Measurements from ENCODE around the gene ZBTB25. TPM values are rescaled to one million over a fixed set of nuclear protein-coding genes. Genes with fewer than 3 reads are reported as not detected.

The ZBTB25 gene
- total RNA-seq, 4 donors from 2014 or later, result 14.9 to 26.4 (median 16.6) TPM

- H3K4me1 ChIP-seq, result peaks cover 0 to 15% (median 0%) of the 10 kb centered on the region in 4 donors
- WGBS, 2 donors, result 91 to 94% methylated on average over 6 of the region's 6 CpGs
- TF ChIP-seq POLR2A (IDR thresholded peaks at IDR 0.05), result no peak
- TF ChIP-seq EP300 (IDR thresholded peaks at IDR 0.05), result no peak
- TF ChIP-seq CTCF (IDR thresholded peaks at IDR 0.05), result no peak
- H3K9me3 ChIP-seq, result no peaks in the 10 kb centered on the region
- no peak for DNase-seq (ENCODE audit: low spot score in 2 of 2)
- H3K4me3 ChIP-seq, result no peak overlapping the region
- H3K27me3 ChIP-seq, result no peaks in the 10 kb centered on the region
- peaks cover 0 to 30% (median 0%) of the 10 kb centered on the region in 3 donors for H3K36me3 ChIP-seq
- H3K27ac ChIP-seq, result no peak overlapping the region
These were observed 39.8 kb downstream of the ZBTB25 start for GRCh38 chr14:64463873-64464272.

DNA sequence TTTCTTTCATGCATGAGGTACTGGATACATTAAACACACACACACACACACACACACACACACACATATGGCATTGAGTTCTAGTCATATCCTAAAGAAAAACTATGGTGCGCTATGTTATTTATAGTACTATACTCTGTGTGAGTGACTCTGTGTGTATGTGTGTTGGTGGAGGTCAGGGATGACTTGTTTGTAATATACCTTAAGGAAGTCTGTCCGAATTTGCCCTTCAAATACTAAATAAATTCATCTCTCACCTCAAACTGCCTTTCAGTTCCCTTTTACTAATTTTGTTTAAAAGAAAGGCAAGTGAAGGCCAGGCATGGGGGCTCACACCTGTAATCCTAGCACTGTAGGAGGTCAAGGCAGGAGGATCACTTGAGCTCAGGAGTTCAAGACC, 40.4 kb downstream of the ZBTB25 start:
- WGBS, 2 donors, result 91 to 94% methylated on average over 2 of the region's 2 CpGs
- DNase-seq (ENCODE audit: low spot score in 2 of 2), result no peak
- Histone ChIP-seq H3K36me3 (peaks cover 0 to 37% (median 0%) of the 10 kb centered on the region in 3 donors), H3K4me3 (no peak overlapping the region), H3K27me3 (no peaks in the 10 kb centered on the region), H3K27ac (no peak overlapping the region), H3K4me1 (peaks cover 0 to 15% (median 0%) of the 10 kb centered on the region in 4 donors), H3K9me3 (no peaks in the 10 kb centered on the region)
- TF ChIP-seq POLR2A (IDR thresholded peaks at IDR 0.05), result no peak

DNA sequence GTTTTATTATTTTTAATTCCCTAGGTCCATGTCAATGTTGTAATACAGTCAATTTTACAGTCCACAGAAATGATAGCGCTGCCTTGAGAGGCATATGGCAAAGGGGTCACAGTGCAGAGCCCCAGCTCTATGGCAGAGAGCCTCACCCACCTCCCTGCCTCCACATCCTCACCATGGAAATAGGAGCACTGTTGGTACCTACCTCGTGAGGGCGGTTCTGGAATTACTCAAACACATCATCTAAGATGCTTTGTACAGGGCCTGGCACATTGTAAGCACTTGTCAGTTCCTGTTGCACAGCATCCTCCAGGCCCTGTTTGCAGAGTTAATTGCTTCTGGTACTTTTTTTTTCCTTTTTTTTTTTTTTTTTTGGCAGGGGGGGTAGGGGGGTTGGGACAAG, 42.4 kb downstream of the ZBTB25 start:
- TF ChIP-seq EP300 (IDR thresholded peaks at IDR 0.05), result no peak
- TF ChIP-seq POLR2A (IDR thresholded peaks at IDR 0.05), result no peak
- no peak for TF ChIP-seq CTCF (IDR thresholded peaks at IDR 0.05)
- WGBS, 2 donors, result 87 to 97% methylated on average over 3 of the region's 3 CpGs
- Histone ChIP-seq H3K27me3 (no peaks in the 10 kb centered on the region), H3K4me3 (no peak overlapping the region), H3K36me3 (peaks cover 0 to 47% (median 0%) of the 10 kb centered on the region in 3 donors), H3K4me1 (peaks cover 0 to 6% (median 0%) of the 10 kb centered on the region in 4 donors), H3K9me3 (no peaks in the 10 kb centered on the region), H3K27ac (no peak overlapping the region)
- DNase-seq (ENCODE audit: low spot score in 2 of 2), result no peak

DNA sequence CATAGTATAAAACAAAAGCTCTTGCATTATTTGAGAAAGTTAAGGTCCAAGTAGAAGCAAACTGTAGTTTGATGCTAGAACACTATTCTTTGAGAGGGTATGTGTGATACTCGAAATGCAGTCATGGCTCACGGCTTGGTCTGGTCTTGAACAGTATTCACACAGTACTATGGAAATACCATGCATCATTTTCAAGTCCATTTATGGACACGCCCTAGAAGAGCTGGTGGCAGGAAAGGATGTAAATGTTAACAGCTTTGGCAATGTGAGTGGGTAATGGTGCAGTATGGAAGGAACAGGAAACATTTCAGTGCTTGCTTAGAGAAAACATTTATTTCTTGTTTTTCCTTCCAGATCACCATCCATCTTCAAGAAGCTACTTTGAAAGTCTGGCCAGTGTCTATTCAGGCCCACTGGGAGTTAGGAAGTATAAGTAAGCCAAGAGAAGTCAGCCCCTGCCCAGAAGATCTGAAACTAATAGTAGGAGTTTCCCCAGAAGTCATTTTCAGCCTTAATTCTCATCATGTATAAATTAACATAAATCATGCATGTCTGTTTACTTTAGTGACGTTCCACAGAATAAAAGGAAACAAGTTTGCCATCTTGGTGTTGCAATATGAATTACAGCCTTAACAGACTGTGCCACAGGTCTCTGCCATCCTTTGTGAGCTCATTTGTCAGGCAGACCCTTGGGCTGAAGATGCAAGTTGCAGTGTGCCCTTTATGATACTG, 44.1 kb downstream of the ZBTB25 start:
- WGBS, 2 donors, result 79% methylated on average over 4 of the region's 4 CpGs
- no peak for TF ChIP-seq POLR2A (IDR thresholded peaks at IDR 0.05)
- TF ChIP-seq CTCF (IDR thresholded peaks at IDR 0.05), result no peak
- no peak for TF ChIP-seq EP300 (IDR thresholded peaks at IDR 0.05)
- Histone ChIP-seq H3K27me3 (no peaks in the 10 kb centered on the region), H3K36me3 (peaks cover 0 to 63% (median 4%) of the 10 kb centered on the region in 3 donors), H3K27ac (no peak overlapping the region), H3K9me3 (no peaks in the 10 kb centered on the region), H3K4me1 (no peaks in the 10 kb centered on the region), H3K4me3 (no peak overlapping the region)
- no peak for DNase-seq (ENCODE audit: low spot score in 2 of 2)

GRCh38 chr14:64454671-64455070, 49.0 kb downstream of the ZBTB25 start:
- no peak for TF ChIP-seq CTCF (IDR thresholded peaks at IDR 0.05)
- no peak for TF ChIP-seq EP300 (IDR thresholded peaks at IDR 0.05)
- TF ChIP-seq POLR2A (IDR thresholded peaks at IDR 0.05), result no peak
- H3K4me3 ChIP-seq, result no peak overlapping the region
- H3K4me1 ChIP-seq, result no peaks in the 10 kb centered on the region
- DNase-seq (ENCODE audit: low spot score in 2 of 2), result no peak
- 95 to 96% methylated on average over 10 of the region's 10 CpGs for WGBS, 2 donors
- H3K27ac ChIP-seq, result no peak overlapping the region
- peaks cover 0 to 89% (median 15%) of the 10 kb centered on the region in 3 donors for H3K36me3 ChIP-seq
- no peaks in the 10 kb centered on the region for H3K9me3 ChIP-seq
- no peaks in the 10 kb centered on the region for H3K27me3 ChIP-seq

All from tibial nerve (tissue), 4 donors.